ENCODE data around the gene TNRC18. TPM values are rescaled to one million over a fixed set of nuclear protein-coding genes. Genes with fewer than 3 reads are reported as not detected.

The TNRC18 gene
- total and polyA plus RNA-seq, 4 donors, result 2.3 to 37.1 (median 20.4) TPM

DNA sequence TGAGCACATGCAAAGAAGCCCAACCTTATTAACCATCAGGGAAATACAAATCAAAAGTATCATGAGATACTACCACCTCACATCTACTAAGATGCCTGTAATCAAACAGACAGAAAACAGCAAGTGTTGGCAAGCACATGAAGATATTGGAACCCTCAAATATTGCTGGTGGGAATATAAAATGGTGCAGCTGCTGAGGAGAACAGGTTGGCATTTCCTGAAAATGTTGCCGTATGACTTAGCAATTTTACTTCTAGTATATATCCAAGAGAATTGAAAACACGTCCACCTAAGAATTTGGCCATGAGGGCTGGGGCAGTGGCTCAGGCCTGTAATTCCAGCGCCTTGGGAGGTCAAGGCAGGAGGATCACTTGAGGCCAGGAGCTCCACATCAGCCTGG, 39.4 kb upstream of the TNRC18 start:
- no peaks in the 10 kb centered on the region for H3K4me1 ChIP-seq (ENCODE audit: control insufficient read depth in 4 of 4, insufficient read depth in 4 of 4, low read length in 3 of 4)
- no peak overlapping the region for H3K9ac ChIP-seq (ENCODE audit: low read depth in 1 of 2, low read length in 2 of 2)
- no peak overlapping the region for H3K27ac ChIP-seq (ENCODE audit: low read depth in 1 of 2, low read length in 2 of 2)
- 77% methylated on average over 3 of the region's 3 CpGs for WGBS
- no peak for DNase-seq (ENCODE audit: low spot score)
- no peaks in the 10 kb centered on the region for H3K36me3 ChIP-seq (ENCODE audit: control insufficient read depth in 4 of 4, insufficient read depth in 3 of 4, low read depth in 1 of 4, low read length in 3 of 4)
- no peaks in the 10 kb centered on the region for H3K9me3 ChIP-seq (ENCODE audit: control insufficient read depth in 4 of 4, low read length in 3 of 4)
- no peaks in the 10 kb centered on the region for H3K27me3 ChIP-seq (ENCODE audit: control insufficient read depth in 4 of 4, insufficient read depth in 4 of 4, low read length in 3 of 4)
- TF ChIP-seq EGR1 (IDR thresholded peaks at IDR 0.05; ENCODE audit: low read depth in 2 of 2) (no peak), FOXA1 (IDR thresholded peaks at IDR 0.05) (no peak), ZBTB33 (IDR thresholded peaks at IDR 0.05) (no peak), GABPA (IDR thresholded peaks at IDR 0.05 in 1 of 2, conservative IDR thresholded peaks at IDR 0.05 in 1 of 2) (no peak), REST (IDR thresholded peaks at IDR 0.05) (no peak), SP1 (IDR thresholded peaks at IDR 0.05) (no peak), NR2F2 (IDR thresholded peaks at IDR 0.05) (no peak), FOXA2 (IDR thresholded peaks at IDR 0.05) (no peak), TAF1 (conservative IDR thresholded peaks at IDR 0.05) (no peak), RAD21 (IDR thresholded peaks at IDR 0.05) (no peak), RXRA (IDR thresholded peaks at IDR 0.05) (no peak), JUND (IDR thresholded peaks at IDR 0.05) (no peak)
- TF ChIP-seq, protein P1, sequence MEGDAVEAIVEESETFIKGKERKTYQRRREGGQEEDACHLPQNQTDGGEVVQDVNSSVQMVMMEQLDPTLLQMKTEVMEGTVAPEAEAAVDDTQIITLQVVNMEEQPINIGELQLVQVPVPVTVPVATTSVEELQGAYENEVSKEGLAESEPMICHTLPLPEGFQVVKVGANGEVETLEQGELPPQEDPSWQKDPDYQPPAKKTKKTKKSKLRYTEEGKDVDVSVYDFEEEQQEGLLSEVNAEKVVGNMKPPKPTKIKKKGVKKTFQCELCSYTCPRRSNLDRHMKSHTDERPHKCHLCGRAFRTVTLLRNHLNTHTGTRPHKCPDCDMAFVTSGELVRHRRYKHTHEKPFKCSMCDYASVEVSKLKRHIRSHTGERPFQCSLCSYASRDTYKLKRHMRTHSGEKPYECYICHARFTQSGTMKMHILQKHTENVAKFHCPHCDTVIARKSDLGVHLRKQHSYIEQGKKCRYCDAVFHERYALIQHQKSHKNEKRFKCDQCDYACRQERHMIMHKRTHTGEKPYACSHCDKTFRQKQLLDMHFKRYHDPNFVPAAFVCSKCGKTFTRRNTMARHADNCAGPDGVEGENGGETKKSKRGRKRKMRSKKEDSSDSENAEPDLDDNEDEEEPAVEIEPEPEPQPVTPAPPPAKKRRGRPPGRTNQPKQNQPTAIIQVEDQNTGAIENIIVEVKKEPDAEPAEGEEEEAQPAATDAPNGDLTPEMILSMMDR (IDR thresholded peaks at IDR 0.05; ENCODE audit: low read depth, low read length, missing input control), result no peak
- TF ChIP-seq, protein P2, sequence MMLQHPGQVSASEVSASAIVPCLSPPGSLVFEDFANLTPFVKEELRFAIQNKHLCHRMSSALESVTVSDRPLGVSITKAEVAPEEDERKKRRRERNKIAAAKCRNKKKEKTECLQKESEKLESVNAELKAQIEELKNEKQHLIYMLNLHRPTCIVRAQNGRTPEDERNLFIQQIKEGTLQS (IDR thresholded peaks at IDR 0.05), result no peak
- no peak overlapping the region for H3K4me3 ChIP-seq (ENCODE audit: low read depth in 1 of 3, low read length in 3 of 3)

- TF ChIP-seq, protein P2 (IDR thresholded peaks at IDR 0.05), result no peak
- no peak for TF ChIP-seq RAD21 (IDR thresholded peaks at IDR 0.05)
- no peak for TF ChIP-seq GABPA (IDR thresholded peaks at IDR 0.05 in 1 of 2, conservative IDR thresholded peaks at IDR 0.05 in 1 of 2)
- no peak for TF ChIP-seq YY1 (IDR thresholded peaks at IDR 0.05)
- no peak for TF ChIP-seq RXRA (IDR thresholded peaks at IDR 0.05)
- TF ChIP-seq JUND (IDR thresholded peaks at IDR 0.05), result no peak
- TF ChIP-seq ZBTB33 (IDR thresholded peaks at IDR 0.05), result no peak
- TF ChIP-seq HNF4A (conservative IDR thresholded peaks at IDR 0.05), result no peak
- TF ChIP-seq, protein P1 (IDR thresholded peaks at IDR 0.05; ENCODE audit: low read depth, low read length, missing input control), result no peak
- 83% methylated on average over 10 of the region's 10 CpGs for WGBS
- H3K27me3 ChIP-seq (ENCODE audit: control insufficient read depth in 4 of 4, insufficient read depth in 4 of 4, low read length in 3 of 4), result no peaks in the 10 kb centered on the region
- no peaks in the 10 kb centered on the region for H3K4me1 ChIP-seq (ENCODE audit: control insufficient read depth in 4 of 4, insufficient read depth in 4 of 4, low read length in 3 of 4)
- no peak overlapping the region for H3K9ac ChIP-seq (ENCODE audit: low read depth in 1 of 2, low read length in 2 of 2)
- H3K4me3 ChIP-seq (ENCODE audit: low read depth in 1 of 3, low read length in 3 of 3), result no peak overlapping the region
- no peaks in the 10 kb centered on the region for H3K36me3 ChIP-seq (ENCODE audit: control insufficient read depth in 4 of 4, insufficient read depth in 3 of 4, low read depth in 1 of 4, low read length in 3 of 4)
- H3K27ac ChIP-seq (ENCODE audit: low read depth in 1 of 2, low read length in 2 of 2), result no peak overlapping the region
- no peaks in the 10 kb centered on the region for H3K9me3 ChIP-seq (ENCODE audit: control insufficient read depth in 4 of 4, low read length in 3 of 4)
- no peak for DNase-seq (ENCODE audit: low spot score)
These were observed 38.6 kb upstream of the TNRC18 start for GRCh38 chr7:5462216-5462615.

Measured in liver (tissue), 9 donors.